ENCODE data around the gene PGRMC1.

DNA sequence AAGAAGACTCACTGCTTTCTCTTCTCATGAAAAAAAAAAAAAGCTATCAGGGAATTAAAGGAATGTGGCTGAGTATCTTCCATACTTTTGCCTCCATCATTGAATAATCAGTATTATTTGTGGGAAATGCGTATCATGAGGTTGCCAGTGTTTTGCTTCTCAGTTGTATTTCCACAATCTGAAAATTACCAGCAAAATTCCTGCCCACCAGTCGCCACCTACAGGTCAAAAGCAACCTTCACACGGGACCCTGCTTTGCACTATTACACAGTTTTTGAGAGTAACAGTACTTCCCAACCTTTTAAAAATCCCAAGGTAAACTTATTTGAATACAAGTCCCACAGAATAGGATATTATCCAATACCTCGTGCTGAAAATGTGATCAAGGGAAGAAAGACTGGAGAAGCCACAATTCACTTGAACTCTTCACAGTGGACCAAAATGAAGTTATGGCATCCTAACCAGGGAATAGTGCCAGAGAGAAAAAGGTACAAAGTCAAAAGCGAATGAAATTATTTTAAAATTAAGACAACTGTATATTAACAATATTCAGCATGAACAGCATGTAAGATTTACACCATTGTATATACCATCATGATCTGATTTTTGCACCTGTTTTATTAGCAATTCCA is 30.4 kb downstream of the PGRMC1 start:
- TF ChIP-seq, protein P1, sequence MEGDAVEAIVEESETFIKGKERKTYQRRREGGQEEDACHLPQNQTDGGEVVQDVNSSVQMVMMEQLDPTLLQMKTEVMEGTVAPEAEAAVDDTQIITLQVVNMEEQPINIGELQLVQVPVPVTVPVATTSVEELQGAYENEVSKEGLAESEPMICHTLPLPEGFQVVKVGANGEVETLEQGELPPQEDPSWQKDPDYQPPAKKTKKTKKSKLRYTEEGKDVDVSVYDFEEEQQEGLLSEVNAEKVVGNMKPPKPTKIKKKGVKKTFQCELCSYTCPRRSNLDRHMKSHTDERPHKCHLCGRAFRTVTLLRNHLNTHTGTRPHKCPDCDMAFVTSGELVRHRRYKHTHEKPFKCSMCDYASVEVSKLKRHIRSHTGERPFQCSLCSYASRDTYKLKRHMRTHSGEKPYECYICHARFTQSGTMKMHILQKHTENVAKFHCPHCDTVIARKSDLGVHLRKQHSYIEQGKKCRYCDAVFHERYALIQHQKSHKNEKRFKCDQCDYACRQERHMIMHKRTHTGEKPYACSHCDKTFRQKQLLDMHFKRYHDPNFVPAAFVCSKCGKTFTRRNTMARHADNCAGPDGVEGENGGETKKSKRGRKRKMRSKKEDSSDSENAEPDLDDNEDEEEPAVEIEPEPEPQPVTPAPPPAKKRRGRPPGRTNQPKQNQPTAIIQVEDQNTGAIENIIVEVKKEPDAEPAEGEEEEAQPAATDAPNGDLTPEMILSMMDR (IDR thresholded peaks at IDR 0.05), result peak; percentile 70
- TF ChIP-seq EZH2phosphoT487 (IDR thresholded peaks at IDR 0.05) (no peak), EZH2 (IDR thresholded peaks at IDR 0.05) (no peak)
